Heart right ventricle (tissue), 16 donors: ENCODE data around the gene KIF18B. TPM values are rescaled to one million over a fixed set of nuclear protein-coding genes. Genes with fewer than 3 reads are reported as not detected.

Source experiments
- ATAC-seq, 8 donors: fragments of 200-7000 bp; cut with Tn5 transposase; one replicate each; pipeline ENCODE4 v1.9.1; 2020; ENCODE audit warnings: mild to moderate bottlenecking in 8 of 8, moderate library complexity in 8 of 8, moderate number of reproducible peaks in 1 of 8
- DNase-seq, 2 donors: peaks; one replicate each; pipeline ENCODE4 v3.0.0-alpha.2; 2020
- H3K27ac ChIP-seq, 10 donors: fragments of 200-600 bp; sonication (generic) in 2 of 10; one replicate each; pipeline versions ENCODE4 v1.5.0 to v1.8.0; 2020 to 2022; ENCODE audit warnings: mild to moderate bottlenecking in 3 of 10
- H3K27me3 ChIP-seq, 7 donors: fragments of 200-600 bp; one replicate each; pipeline ENCODE4 v1.8.0; 2021 to 2022; ENCODE audit warnings: mild to moderate bottlenecking in 2 of 7
- H3K36me3 ChIP-seq, 9 donors: fragments of 200-600 bp; sonication (generic) in 1 of 9; one replicate each; pipeline versions ENCODE4 v1.5.0 to v1.8.0; 2020 to 2022; ENCODE audit warnings: mild to moderate bottlenecking in 2 of 9
- H3K4me1 ChIP-seq, 9 donors: fragments of 200-600 bp; sonication (generic) in 1 of 9; one replicate each; pipeline versions ENCODE4 v1.5.0 to v1.8.0; 2020 to 2022; ENCODE audit warnings: mild to moderate bottlenecking in 4 of 9
- H3K4me3 ChIP-seq, 10 donors: fragments of 200-600 bp; sonication (generic) in 2 of 10; one replicate each; pipeline versions ENCODE4 v1.5.0 to v1.8.0; 2020 to 2022; ENCODE audit warnings: mild to moderate bottlenecking in 7 of 10, moderate library complexity in 2 of 10
- H3K9me3 ChIP-seq, 11 donors: fragments of 200-600 bp in 10 of 11; sonication (generic) in 2 of 11; one replicate each; pipeline versions ENCODE4 v1.5.0 to v1.8.0; 2013 to 2022; ENCODE audit warnings: mild to moderate bottlenecking in 2 of 11, control low read depth in 1 of 11, moderate library complexity in 1 of 11
- CTCF ChIP-seq, 9 donors: fragments of 200-600 bp; sonication (generic) in 2 of 9; IDR thresholded peaks; one replicate each; pipeline versions ENCODE4 v1.5.0 to v1.8.0; 2021 to 2022; ENCODE audit warnings: antibody characterized with exemption in 9 of 9, mild to moderate bottlenecking in 5 of 9, moderate library complexity in 1 of 9
- WGBS, 2 donors: extraction: QIAGEN DNeasy Blood & Tissue Kit; methylation state at CpG; one replicate each; pipeline ENCODE4 v1.1.7; 2013; ENCODE audit warnings: inconsistent platforms in 1 of 2; 5-methylcytosine and 5-hydroxymethylcytosine counted together
- intact Hi-C, 10 donors: fragments of 100-400 bp; cut with DNase I; formaldehyde crosslinking; loops; one replicate each; pipeline versions ENCODE4 v1.11.1 to v1.14.2; 2022
- polyA plus RNA-seq, 2 donors: library from polyadenylated mRNA; stranded (reverse); fragments of 200-250 nt; gene quantifications; one replicate each; pipeline ENCODE4 v1.2.3, GENCODE V29; 2013
- total RNA-seq, 10 donors: library from RNA; stranded (reverse); fragmentation: NEBNext Ultra II Directional in 3 of 10; extraction: Animal tissue kit (Norgen Biotek cat#: 25700) in 3 of 10; gene quantifications; one replicate each; pipeline versions ENCODE4 v1.2.1 to v1.2.4, GENCODE V29; 2021 to 2023
- donor health status: Arrhythmogenic right ventricular cardiomyopathy.
- donor health status: ischemic (EF 13 %, LVEDD 7.1; RV severe dilation, severe dysfunction).
- donor health status: healthy with polysubstance abuse.
- donor health status: DM: no; HTN: yes; CAD: no.
- donor health status: DM: no; HTN: no; CAD: no.
- donor health status: ischemic (EF 25% LVEDD 6.9; RV normal size, moderate dysfunction).
- donor health status: ischemic (EF 25% LVEDD 5.7; RV mildly dilated, moderate dysfunction).
- donor health status: healthy.
- donor health status: DM: yes; HTN: yes; CAD: no.
- donor health status: Ischemic cardiomyopathy.
- donor health status: ischemic (EF 35%, LVEDD 5.7; RV mildly dilated, moderate dysfunction).
- donor health status: nonischemic (EF 11% LVEDD 7.7; RV severe dilation, severe dysfunction).
- donor health status: DM: yes; HTN: yes; CAD: no.
- donor health status: PGD.
- donor health status: ischemic (EF 29% LVEDD 5.4; RV normal size, mild dysfunction).
- donor health status: nonischemic (EF 23%, LVEDD 6.1; RV moderate dilation, normal function).

The KIF18B gene
- total and polyA plus RNA-seq, 12 donors, result 0.04 to 4.3 (median 0.20) TPM; not detected in 1

- Histone ChIP-seq H3K4me3 (no peak overlapping the region), H3K36me3 (peaks cover 0 to 82% (median 0%) of the 10 kb centered on the region in 9 donors), H3K27ac (no peak overlapping the region), H3K27me3 (no peaks in the 10 kb centered on the region), H3K9me3 (no peaks in the 10 kb centered on the region), H3K4me1 (peaks cover 0 to 22% (median 6%) of the 10 kb centered on the region in 9 donors)
- intact Hi-C loops, result no loop called here
- no peak for DNase-seq
- no peak for TF ChIP-seq CTCF (IDR thresholded peaks at IDR 0.05)
- no peak for ATAC-seq
- 62% methylated on average over 6 of the region's 6 CpGs for WGBS, 2 donors
These were observed 16.9 kb downstream of the KIF18B start for GRCh38 chr17:44930667-44931066.

DNA sequence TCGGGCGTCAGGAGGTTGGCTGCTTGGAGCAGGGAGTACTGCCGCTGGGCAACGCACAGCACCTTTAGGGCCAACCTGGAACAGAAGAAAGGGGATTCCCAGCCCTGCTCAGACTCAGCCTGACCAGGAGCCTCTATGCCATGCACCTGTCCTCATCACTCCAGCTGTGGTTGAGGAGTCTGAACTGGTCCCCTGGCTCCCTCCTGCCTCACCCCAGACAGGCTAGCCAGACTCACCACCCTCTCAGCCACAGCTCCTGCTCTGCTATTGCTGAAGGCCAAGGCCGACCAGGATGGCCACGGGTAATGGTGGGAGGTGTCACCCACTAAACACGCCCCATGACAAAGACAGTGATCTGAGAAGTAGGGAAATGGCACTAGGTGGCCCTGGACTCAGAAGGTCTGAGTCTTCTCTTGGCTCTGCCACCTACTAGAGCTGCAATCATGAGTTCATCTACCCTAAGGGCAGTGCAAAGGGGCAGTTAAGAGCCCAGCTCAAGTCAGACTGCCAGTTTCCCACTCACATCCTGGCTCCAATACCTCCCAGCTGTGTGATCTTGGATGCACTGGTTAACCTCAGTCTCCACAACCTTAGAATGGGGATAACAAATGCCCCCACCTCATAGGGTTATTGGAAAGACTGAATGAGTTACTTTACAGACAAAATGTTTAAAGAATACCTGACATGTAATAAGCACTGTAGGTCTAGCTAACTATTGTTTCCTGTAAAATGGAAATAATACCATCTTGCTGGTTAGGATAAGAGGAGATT, 18.4 kb downstream of the KIF18B start:
- Histone ChIP-seq H3K27me3 (no peaks in the 10 kb centered on the region), H3K9me3 (no peaks in the 10 kb centered on the region), H3K36me3 (peaks cover 0 to 66% (median 0%) of the 10 kb centered on the region in 9 donors), H3K4me3 (no peak overlapping the region), H3K27ac (no peak overlapping the region), H3K4me1 (peaks cover 0 to 22% (median 6%) of the 10 kb centered on the region in 9 donors)
- 92 to 93% methylated on average over 7 of the region's 7 CpGs for WGBS, 2 donors
- intact Hi-C loops, result loop anchor here in 3 of 10 donors (5.0 to 10.0 kb wide), 3 partner anchors 73 to 266 kb away; no protein-coding TSS in a partner anchor
- DNase-seq (no peak), ATAC-seq (no peak)
- no peak for TF ChIP-seq CTCF (IDR thresholded peaks at IDR 0.05)

DNA sequence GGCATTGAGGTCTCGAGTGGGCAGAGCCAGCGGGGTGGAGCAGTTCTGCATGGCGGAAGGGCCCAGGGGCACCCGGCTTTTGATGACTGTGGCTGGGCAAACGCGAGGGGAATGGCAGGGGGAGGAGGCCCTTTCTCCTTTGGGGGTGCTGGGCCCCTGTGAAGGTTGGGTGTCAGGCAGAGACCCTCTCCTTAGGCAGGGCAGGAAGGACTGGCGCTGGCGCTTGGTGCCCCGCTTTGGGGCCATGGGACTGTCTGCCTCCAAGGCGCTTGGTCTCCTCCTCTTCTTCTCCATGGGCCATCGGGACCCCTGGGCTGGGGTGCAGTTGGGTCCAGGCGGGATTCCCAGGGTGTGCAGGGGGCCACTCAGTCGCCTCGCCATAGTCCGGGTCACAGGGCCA, 19.4 kb downstream of the KIF18B start:
- H3K4me1 ChIP-seq, result peaks cover 0 to 21% (median 5%) of the 10 kb centered on the region in 9 donors
- intact Hi-C loops, result loop anchor here in 3 of 10 donors (5.0 to 10.0 kb wide), 3 partner anchors 74 to 267 kb away; no protein-coding TSS in a partner anchor
- H3K9me3 ChIP-seq, result no peaks in the 10 kb centered on the region
- WGBS, 2 donors, result 95 to 99% methylated on average over 15 of the region's 15 CpGs
- H3K4me3 ChIP-seq, result no peak overlapping the region
- DNase-seq, result no peak
- no peak for ATAC-seq
- peaks cover 0 to 59% (median 0%) of the 10 kb centered on the region in 9 donors for H3K36me3 ChIP-seq
- no peak overlapping the region for H3K27ac ChIP-seq
- TF ChIP-seq CTCF (IDR thresholded peaks at IDR 0.05), result no peak
- no peaks in the 10 kb centered on the region for H3K27me3 ChIP-seq

DNA sequence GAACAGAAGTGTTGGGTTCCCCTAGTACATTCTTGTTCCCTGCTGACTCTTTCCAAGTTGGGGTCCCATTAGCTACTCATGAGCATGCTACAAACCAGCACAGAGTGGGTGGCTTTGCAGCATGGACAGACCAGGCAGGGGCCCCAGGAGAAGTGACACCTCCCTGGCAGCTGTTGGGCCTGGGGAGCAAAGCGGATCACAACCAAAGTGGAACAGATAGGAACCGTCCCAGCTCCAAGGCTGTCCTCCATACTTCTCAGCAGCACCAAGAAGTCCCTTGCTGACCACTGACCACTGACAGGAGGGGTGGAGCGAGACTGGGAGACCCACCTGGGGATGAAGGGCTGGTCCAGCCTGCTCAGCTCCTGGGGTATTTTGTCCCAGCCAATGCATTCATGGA, 19.9 kb downstream of the KIF18B start:
- no peaks in the 10 kb centered on the region for H3K27me3 ChIP-seq
- peaks cover 0 to 55% (median 0%) of the 10 kb centered on the region in 9 donors for H3K36me3 ChIP-seq
- no peak for ATAC-seq
- intact Hi-C loops, result loop anchor here in 3 of 10 donors (5.0 to 10.0 kb wide), 3 partner anchors 75 to 267 kb away; no protein-coding TSS in a partner anchor
- H3K4me3 ChIP-seq, result no peak overlapping the region
- 90 to 91% methylated on average over 3 of the region's 3 CpGs for WGBS, 2 donors
- TF ChIP-seq CTCF (IDR thresholded peaks at IDR 0.05), result no peak
- H3K27ac ChIP-seq, result no peak overlapping the region
- no peak for DNase-seq
- no peaks in the 10 kb centered on the region for H3K9me3 ChIP-seq
- H3K4me1 ChIP-seq, result peaks cover 0 to 16% (median 2%) of the 10 kb centered on the region in 9 donors
